ENCODE measurements around the gene SSB.
A peak's percentile ranks its signal among the peaks of the same experiment; 100 is the strongest.
"Not testable (repeated sequence)": the region's sequence is repeated elsewhere in the genome, so short reads cannot be mapped to it uniquely, and the experiment has no call there.

Gene SSB

DNA sequence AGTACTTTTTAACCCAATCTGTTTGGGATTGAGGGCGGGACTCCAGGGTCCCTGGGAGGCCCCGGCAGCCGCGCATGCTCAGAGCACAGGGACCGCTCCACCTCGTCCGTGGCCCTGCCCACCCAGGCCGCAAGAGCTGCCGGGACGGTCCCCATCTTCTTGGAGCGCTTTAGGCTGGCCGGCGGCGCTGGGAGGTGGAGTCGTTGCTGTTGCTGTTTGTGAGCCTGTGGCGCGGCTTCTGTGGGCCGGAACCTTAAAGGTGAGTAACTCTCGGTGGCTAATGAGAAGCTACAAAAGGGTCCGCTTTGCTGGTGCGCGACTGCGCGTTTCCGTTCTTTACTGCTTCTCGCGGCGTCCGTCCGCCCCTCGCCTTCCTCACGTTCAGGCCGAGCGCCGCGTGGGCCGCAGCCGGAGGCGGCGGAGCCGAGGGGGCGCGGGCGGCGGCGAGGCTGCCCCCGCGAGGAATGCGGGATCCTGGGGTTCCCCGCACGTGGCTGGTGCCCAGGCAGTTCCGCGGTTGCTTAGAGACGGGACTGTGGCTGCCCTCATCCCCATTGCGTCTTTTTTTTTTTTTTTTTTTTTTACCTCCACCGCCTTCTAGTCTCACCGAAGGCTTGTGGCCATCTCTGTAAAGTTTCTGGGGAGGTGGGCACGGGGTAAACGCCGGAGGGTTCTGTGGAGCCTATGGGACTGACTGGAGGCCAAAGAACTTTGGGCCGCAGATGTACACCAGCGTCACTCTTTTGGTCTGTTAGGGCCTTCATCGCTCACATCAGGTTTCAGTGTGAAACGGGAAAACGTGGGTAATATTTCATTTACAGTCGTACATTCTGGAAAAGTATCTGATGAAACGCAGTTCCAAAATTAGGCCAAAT lies at the start of gene SSB:
TSS of gene SSB (plus strand) at position 154 of the 875 bp plus-strand sequence. CDS start 2,090 bp downstream, outside the sequence.
- DNase-seq (ENCODE audit: low spot score), result peak; percentile 94

GRCh38 chr2:169752752-169753151 lies 45.9 kb upstream of the SSB start:
- DNase-seq (ENCODE audit: low spot score), result no peak

DNA sequence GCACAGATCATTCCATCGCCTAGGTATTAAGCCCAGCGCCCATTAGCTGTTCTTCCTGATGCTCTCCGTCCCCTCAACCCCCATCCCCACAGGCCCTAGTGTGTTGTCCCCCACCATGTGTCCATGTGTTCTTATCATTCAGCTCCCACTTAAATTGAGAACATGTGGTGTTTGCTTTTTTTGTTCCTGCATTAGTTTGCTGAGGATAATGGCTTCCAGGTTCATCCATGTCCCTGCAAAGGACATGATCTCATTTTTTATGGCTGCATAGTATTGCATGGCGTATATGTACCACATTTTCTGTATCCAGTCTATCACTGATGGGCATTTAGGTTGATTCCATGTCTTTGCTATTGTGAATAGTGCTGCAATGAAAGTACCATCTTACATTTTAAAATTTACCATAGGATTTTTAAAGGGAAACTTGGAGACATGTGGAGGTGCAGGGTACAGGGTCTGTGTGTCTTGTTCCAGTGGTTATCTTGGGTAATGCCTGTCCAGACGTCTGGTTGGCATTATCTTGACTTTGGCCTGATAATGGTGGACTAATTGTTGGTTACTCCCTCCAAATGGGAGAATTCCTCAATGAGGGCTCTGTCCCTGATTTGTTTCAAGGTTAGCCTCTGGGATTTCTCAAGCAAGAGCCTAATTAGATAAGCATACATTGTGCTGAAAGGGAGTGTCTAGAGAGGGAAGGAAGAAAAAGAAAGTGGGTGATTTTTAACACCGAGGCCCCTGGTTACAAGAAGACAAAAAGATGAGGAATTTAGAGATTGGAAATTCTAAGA lies 43.4 kb upstream of the SSB start:
- no peak for DNase-seq (ENCODE audit: low spot score)

DNA sequence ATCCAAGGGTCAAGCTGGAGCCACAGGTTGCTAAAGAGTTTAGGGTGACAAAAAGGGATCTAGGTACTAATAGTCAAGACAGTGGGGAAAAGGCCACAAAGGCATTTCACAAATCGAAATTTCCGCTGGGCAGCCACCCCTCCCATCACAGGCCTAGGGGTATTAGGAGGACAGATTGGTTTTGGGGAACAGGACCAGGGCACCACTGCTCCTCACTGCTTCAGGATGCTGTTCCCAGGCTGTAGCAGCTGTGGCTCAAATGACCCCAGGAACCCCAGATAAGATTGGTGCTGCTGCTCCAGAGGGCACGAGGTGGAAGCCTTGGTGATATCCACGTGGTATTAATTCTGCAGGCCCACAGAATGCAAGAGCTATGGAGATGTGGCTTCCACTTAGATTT lies 42.3 kb upstream of the SSB start:
- no peak for DNase-seq (ENCODE audit: low spot score)

- no peak for DNase-seq (ENCODE audit: low spot score)
These were observed 41.3 kb upstream of the SSB start for GRCh38 chr2:169757356-169757755.

DNA sequence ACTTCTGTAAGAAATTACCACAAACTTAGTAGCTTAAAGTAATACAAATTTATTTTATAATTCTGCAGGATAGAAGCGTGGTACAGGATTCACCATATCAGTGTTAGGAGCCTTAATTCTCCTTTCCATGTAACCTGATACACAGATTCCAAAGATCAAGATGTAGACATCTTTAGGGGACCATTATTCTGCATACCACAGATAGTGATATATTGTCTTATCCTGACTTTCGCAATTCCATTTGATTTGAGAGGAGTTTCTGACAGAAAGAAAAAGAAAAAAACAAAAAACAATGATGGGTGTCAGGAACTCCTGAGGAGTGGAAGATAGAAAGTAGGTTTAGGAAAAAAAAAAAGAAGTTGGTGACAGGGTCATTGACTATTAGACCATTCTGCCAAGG lies 40.9 kb upstream of the SSB start:
- no peak for DNase-seq (ENCODE audit: low spot score)

DNA sequence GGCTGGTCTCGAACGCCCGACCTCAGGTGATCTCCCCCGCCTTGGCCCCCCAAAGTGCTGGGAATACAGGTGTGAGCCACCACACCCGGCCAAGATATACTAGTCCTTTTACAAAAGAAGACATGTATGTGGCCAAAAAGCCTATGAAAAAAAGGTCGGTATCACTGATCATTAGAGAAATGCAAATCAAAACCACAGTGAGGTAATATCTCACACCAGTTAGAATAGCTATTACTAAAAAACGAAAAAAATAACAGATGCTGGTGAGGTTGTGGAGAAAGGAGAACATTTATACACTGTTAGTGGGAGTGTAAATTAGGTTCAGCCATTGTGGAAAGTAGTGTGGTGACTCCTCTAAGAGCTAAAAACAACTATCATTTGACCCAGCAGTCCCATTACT lies 38.7 kb upstream of the SSB start:
- DNase-seq (ENCODE audit: low spot score), result no peak

DNA sequence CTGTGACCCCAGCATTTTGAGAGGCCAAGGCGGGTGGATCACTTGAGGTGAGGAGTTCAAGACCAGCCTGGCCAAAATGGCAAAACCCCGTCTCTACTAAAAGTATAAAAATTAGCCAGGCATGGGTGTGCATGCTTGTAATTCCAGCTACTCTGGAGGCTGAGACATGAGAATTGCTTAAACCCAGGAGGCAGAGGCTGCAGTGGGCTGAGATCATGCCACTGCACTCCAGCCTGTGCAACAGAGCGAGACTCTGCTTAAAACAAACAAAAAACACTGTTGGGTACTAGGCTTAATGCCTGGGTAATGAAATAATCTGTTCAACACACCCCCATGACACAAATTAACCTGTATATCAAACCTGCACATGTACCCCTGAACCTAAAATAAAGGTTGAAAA lies 37.9 kb upstream of the SSB start:
- not testable (repeated sequence) for DNase-seq (ENCODE audit: low spot score)

- no peak for DNase-seq (ENCODE audit: low spot score)
These were observed 37.3 kb upstream of the SSB start for GRCh38 chr2:169761251-169761969.

GRCh38 chr2:169761970-169762292 lies 36.7 kb upstream of the SSB start:
- no peak for DNase-seq (ENCODE audit: low spot score)

- no peak for DNase-seq (ENCODE audit: low spot score)
These were observed 33.1 kb upstream of the SSB start for GRCh38 chr2:169765523-169765922.

GRCh38 chr2:169767243-169767888 lies 31.3 kb upstream of the SSB start:
- peak; percentile 69 for DNase-seq (ENCODE audit: low spot score)

DNA sequence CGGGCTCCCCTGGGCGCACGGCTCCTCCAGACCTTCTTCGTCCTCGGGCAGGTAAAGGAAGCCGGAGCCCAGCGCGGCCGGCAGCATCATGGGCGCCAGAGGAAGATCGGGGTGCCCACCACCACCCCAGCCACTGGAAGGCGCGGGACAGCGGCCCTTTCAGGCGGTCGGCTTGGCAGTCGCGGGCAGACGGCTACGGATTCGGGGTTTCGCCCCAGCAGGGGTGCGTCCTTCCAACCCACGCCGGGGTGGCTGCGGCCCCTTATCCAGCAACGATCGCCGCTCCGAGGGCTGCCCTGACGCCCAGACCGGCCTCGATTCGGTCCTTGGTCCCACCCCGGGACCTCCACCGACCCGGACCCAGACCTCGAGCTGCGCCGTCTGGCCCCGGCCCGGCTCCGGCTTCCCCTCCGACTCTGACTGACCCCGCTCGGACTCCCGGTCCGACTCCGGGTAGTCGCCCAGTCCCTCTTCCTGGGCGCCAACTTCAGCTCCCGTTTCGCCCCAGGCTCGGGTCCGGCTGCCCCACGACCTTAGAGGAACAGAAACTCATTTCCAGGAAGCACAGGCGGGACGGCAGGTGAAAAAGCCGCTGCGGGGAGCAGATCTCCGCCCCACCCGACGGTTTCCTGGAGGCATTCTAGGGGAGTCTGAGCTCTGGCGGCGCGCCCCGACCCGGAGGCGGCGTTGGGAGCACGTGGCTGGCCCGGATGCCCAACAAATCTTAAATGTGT lies 30.2 kb upstream of the SSB start:
- DNase-seq (ENCODE audit: low spot score), result no peak

DNA sequence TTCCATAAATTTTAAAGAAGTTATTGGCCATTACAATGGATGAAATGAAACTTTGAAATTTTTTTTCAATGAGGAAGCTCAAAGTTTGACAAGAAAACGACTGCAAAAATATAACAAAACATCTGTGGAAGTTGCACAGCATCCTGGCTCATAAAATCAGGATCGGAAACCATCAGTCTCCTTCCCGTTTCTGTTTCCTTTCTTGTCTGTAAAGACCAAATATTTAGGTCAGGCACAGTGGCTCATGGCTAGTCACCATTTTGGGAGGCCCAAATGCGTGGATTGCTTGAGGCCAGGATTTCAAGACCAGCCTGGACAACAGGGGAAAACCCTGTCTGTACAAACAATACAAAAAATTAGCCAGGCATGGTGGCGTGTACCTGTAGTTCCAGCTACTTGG lies 27.6 kb upstream of the SSB start:
- no peak for DNase-seq (ENCODE audit: low spot score)

GRCh38 chr2:169771612-169772011 lies 27.1 kb upstream of the SSB start:
- DNase-seq (ENCODE audit: low spot score), result no peak

- DNase-seq (ENCODE audit: low spot score), result no peak
These were observed 26.0 kb upstream of the SSB start for GRCh38 chr2:169772651-169773050.

DNA sequence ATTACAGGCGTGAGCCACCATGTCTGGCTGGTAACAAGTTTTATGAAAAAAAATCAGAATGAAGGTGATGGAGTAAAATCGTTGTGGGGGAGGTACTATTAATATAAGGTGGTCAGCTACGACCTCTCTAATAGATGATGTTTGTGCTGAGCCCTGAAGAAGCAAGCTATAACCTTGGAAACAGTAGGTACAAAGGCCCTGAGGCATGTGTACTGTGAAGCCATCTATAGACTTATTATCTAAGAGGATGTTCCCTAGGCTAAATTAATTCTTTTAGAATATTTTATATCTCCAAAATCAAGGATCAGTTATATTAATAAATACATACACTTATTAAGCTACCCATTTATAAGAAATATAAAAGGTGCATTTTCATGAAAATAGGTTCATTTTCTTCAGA lies 23.3 kb upstream of the SSB start:
- DNase-seq (ENCODE audit: low spot score), result no peak

- DNase-seq (ENCODE audit: low spot score), result no peak
These were observed 22.9 kb upstream of the SSB start for GRCh38 chr2:169775765-169776164.

DNA sequence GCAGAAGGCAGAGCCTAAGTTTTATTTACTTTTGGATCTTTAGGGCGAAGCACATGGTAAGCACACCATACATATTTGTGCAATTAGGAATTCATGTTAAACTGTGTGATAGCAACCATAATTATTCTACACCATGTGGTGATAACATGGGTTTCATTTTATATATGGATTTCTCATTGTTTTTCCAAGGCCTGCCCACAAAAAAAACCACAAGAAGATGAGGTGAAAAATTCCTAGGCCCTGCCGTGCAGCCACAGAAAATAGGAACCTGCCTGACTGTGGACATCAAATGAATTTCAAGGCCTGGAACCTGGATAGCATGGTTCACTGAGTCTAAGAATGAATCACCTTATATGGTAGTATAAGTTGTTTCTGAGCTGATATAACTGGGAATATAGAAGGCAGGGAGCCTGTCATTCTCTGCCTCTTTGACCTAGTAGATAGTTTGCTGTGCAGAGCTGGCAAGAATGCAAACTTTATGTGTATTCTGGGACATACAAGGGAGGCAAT lies 22.4 kb upstream of the SSB start:
- DNase-seq (ENCODE audit: low spot score), result no peak

DNA sequence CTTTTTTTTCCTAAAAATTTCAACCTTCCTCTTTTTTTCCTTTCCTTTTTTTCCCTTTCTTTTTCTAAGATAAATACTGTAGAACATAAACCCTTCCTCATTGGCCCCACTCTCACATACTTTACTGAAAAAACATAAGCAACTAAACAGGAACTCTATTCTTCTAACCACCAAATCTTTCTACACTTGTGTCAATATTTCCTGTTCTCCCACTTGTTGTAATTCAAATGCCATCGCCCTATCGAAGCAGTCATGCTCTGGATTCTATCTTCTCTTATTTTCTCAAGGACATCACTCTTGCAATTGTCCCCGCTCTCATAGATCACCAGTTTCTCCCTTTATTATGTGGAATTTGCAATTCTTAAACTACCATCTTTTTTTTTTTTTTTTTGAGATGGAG lies 20.2 kb upstream of the SSB start:
- DNase-seq (ENCODE audit: low spot score), result no peak

DNA sequence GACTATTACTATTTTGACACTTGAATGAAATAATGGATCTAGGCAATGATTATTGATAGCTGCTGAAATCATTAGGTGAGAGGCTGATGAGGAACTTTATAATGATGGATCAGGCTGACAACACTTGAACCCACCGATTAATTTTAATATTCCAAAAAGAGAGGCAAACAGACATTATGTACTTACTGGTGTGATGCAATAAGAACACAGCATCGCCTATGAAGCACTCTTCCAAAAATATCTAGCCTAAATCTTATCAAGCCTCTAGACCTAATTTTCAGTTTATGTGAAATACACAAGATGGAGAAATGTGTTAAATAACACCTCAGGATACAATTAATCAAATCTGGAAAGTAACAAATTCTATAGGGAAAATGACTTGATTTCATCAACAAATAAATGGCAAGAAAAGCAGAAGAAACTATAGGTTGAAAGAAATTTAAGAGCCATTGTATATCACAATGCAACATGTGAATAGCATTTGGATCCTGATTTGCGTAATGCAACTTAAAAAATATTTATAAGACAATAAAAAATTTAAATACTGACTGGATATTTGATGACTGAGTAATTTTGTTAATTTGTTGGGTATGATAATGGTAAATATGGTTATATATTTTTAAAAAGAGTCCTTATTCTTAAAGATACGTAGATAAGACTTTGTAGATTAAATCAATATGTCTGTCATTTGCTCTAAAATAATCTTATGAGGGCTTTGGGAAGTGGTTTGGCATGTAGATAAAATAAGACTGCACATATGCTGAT lies 17.2 kb upstream of the SSB start:
- no peak for DNase-seq (ENCODE audit: low spot score)

Data from NAMALWA (cell line).